Heart left ventricle (tissue), 16 donors: ENCODE data around the gene RITA1. TPM values are rescaled to one million over a fixed set of nuclear protein-coding genes. Genes with fewer than 3 reads are reported as not detected.

Source experiments
- ATAC-seq, 4 donors: fragments of 200-7000 bp; cut with Tn5 transposase; one replicate each; pipeline ENCODE4 v1.9.1; 2020 to 2022; ENCODE audit warnings: moderate library complexity in 4 of 4, mild to moderate bottlenecking in 3 of 4, moderate number of reproducible peaks in 1 of 4
- DNase-seq, 5 donors: peaks; one replicate each; pipeline ENCODE4 v3.0.0-alpha.2; 2020
- H3K27ac ChIP-seq, 12 donors: fragments of 200-600 bp; sonication (generic) in 4 of 12; one replicate each; pipeline versions ENCODE4 v1.5.0 to v1.8.0; 2016 to 2022; ENCODE audit warnings: mild to moderate bottlenecking in 2 of 12
- H3K27me3 ChIP-seq, 9 donors: fragments of 200-600 bp; sonication (generic) in 2 of 9; one replicate each; pipeline versions ENCODE4 v1.5.1 to v1.8.0; 2016 to 2022; ENCODE audit warnings: mild to moderate bottlenecking in 3 of 9
- H3K36me3 ChIP-seq, 9 donors: fragments of 200-600 bp; sonication (generic) in 2 of 9; one replicate each; pipeline versions ENCODE4 v1.5.0 to v1.8.0; 2018 to 2022; ENCODE audit warnings: mild to moderate bottlenecking in 2 of 9
- H3K4me1 ChIP-seq, 12 donors: fragments of 200-600 bp; sonication (generic) in 4 of 12; one replicate each; pipeline versions ENCODE4 v1.5.0 to v1.8.0; 2016 to 2022; ENCODE audit warnings: mild to moderate bottlenecking in 3 of 12
- H3K4me3 ChIP-seq, 12 donors: fragments of 200-600 bp; sonication (generic) in 4 of 12; one replicate each; pipeline versions ENCODE4 v1.5.0 to v1.8.0; 2017 to 2022; ENCODE audit warnings: mild to moderate bottlenecking in 9 of 12, moderate library complexity in 4 of 12
- H3K9me3 ChIP-seq, 12 donors: fragments of 200-600 bp; sonication (generic) in 4 of 12; one replicate each; pipeline versions ENCODE4 v1.5.0 to v1.8.0; 2016 to 2022; ENCODE audit warnings: mild to moderate bottlenecking in 1 of 12
- POLR2A ChIP-seq, 2 donors: fragments of 450-650 bp; IDR thresholded peaks; one replicate each; pipeline ENCODE4 v1.6.1; 2017; ENCODE audit warnings: antibody characterized with exemption in 2 of 2, mild to moderate bottlenecking in 2 of 2, moderate library complexity in 2 of 2
- WGBS, 4 donors: extraction: QIAGEN DNeasy Blood & Tissue Kit in 2 of 4; methylation state at CpG; one replicate each; pipeline versions ENCODE4 v1.1.5 to v1.1.7; 2013 to 2018; 5-methylcytosine and 5-hydroxymethylcytosine counted together
- intact Hi-C, 10 donors: fragments of 100-400 bp; cut with DNase I; formaldehyde crosslinking; loops; one replicate each; pipeline versions ENCODE4 v1.11.1 to v1.14.2; 2022
- polyA plus RNA-seq, 2 donors: library from polyadenylated mRNA; stranded (reverse); fragments of 200-250 nt; gene quantifications; one replicate each; pipeline ENCODE4 v1.2.3, GENCODE V29; 2013
- total RNA-seq, 9 donors: library from RNA; depleted of rRNA in 2 of 9; stranded (reverse); fragments of >200 nt in 2 of 9; fragmentation: NEBNext Ultra II Directional in 3 of 9; extraction: Animal tissue kit (Norgen Biotek cat#: 25700) in 3 of 9; gene quantifications; one replicate each; pipeline versions ENCODE4 v1.1.0 to v1.2.4, GENCODE V29; 2016 to 2023
- TF ChIP-seq, protein P1 (sequence below), 12 donors: fragments of 200-600 bp; sonication (generic) in 4 of 12; IDR thresholded peaks; one replicate each; pipeline versions ENCODE4 v1.5.0 to v1.8.0; 2018 to 2022; ENCODE audit warnings: antibody characterized with exemption in 12 of 12, mild to moderate bottlenecking in 5 of 12
- donor health status: ischemic (EF 13 %, LVEDD 7.1; RV severe dilation, severe dysfunction).
- donor health status: healthy with polysubstance abuse.
- donor health status: DM: no; HTN: yes; CAD: no.
- donor health status: DM: no; HTN: no; CAD: no.
- donor health status: ischemic (EF 25% LVEDD 6.9; RV normal size, moderate dysfunction).
- donor health status: ischemic (EF 25% LVEDD 5.7; RV mildly dilated, moderate dysfunction).
- donor health status: healthy.
- donor health status: DM: yes; HTN: yes; CAD: no.
- donor health status: ischemic (EF 35%, LVEDD 5.7; RV mildly dilated, moderate dysfunction).
- donor health status: nonischemic (EF 11% LVEDD 7.7; RV severe dilation, severe dysfunction).
- donor health status: DM: yes; HTN: yes; CAD: no.
- donor health status: PGD.
- donor health status: ischemic (EF 29% LVEDD 5.4; RV normal size, mild dysfunction).
- donor health status: nonischemic (EF 23%, LVEDD 6.1; RV moderate dilation, normal function).

RITA1 gene
- total and polyA plus RNA-seq, 11 donors: 10.4 to 30.7 (median 14.7) TPM

DNA sequence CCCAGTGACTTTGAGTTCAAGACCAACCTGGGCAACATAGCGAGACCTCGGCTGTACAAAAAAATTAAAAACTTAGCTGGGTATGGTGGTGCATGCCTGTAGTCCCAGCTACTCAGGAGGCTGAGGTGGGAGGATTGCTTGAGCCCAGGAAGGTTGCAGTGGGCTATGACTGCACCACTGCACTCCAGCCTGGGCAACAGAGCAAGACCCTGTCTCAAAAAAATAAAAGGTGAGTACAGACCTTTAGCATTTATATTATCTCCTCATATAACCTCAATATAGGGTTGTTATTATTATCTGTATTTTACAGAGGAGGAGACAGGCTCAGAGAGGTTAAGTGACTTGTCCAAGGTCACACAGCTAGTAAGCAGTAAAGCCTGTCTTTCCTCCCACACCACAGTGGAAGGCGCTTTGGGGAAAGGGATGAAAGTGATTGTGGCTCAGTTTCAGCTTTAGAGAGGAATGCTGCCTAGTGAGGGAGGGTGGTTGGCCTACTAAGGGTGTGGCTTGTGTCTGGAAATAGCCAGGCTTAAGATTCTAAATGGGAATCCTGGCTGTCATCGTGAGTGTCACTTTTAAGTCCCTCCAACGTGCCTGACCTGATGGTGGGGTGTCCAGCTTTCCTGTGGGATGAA is 43.0 kb downstream of the RITA1 start:
- no peak for TF ChIP-seq POLR2A (IDR thresholded peaks at IDR 0.05)
- TF ChIP-seq, protein P1, sequence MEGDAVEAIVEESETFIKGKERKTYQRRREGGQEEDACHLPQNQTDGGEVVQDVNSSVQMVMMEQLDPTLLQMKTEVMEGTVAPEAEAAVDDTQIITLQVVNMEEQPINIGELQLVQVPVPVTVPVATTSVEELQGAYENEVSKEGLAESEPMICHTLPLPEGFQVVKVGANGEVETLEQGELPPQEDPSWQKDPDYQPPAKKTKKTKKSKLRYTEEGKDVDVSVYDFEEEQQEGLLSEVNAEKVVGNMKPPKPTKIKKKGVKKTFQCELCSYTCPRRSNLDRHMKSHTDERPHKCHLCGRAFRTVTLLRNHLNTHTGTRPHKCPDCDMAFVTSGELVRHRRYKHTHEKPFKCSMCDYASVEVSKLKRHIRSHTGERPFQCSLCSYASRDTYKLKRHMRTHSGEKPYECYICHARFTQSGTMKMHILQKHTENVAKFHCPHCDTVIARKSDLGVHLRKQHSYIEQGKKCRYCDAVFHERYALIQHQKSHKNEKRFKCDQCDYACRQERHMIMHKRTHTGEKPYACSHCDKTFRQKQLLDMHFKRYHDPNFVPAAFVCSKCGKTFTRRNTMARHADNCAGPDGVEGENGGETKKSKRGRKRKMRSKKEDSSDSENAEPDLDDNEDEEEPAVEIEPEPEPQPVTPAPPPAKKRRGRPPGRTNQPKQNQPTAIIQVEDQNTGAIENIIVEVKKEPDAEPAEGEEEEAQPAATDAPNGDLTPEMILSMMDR (IDR thresholded peaks at IDR 0.05): no peak
- WGBS, 4 donors: 45 to 64% (median 63%) methylated on average over 5 of the region's 5 CpGs
- Histone ChIP-seq H3K27ac (peak overlapping the region; percentile 19 to 94 (median 88)), H3K4me1 (peaks cover 5 to 94% (median 86%) of the 10 kb centered on the region in 12 donors), H3K4me3 (no peak overlapping the region), H3K36me3 (peaks cover 0 to 74% (median 64%) of the 10 kb centered on the region in 9 donors), H3K9me3 (no peaks in the 10 kb centered on the region), H3K27me3 (no peaks in the 10 kb centered on the region)
- intact Hi-C loops: loop anchor here in 4 of 10 donors (5.0 to 10.0 kb wide), 3 partner anchors 34 to 69 kb away; no protein-coding TSS in a partner anchor
- DNase-seq (peak in 1 of 5 donors; percentile 55), ATAC-seq (peak in 3 of 4 donors; percentile 8 to 36 (median 26))

DNA sequence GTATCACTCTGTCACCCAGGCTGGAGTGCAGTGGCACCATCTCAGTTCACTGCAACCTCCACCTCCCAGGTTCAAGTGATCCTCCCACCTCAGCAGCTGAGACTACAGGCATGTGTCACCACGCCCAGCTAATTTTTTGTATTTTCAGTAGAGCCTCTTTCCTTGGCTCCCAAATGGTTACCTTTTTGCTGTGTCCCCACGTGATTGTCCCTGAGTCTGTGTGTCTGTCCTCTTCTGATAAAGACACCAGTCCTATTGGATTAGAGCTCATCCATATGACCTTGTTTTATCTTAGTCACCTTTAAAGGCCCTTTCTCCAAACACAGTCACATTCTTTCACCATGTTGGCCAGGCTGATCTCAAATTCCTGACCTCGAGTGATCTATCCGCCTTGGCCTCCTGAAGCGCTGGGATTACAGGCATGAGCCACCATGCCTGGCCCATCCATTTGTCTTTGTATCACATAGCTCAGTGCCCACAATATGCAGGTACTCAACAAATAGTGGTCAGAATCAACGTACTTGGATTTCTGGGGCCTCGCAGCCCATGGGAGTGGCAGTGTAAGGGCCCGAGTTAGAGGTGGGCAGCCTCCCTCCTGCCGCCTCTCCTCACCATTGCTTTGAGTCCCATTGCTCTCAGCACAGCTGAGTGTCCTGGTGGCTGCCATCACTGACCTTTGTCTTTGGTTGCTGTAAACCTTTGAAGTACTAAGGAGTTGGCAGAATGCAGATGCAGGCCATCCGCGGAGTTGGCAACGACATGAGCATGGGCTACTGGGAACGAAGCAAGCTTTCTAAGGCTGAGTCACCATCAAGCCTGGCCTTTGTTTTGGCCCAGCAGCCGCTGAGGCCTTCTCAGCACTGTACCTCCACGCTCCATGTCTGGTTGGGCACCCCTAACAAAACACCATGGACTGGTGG is 45.1 kb downstream of the RITA1 start:
- TF ChIP-seq, protein P1 (IDR thresholded peaks at IDR 0.05): no peak
- no peak for TF ChIP-seq POLR2A (IDR thresholded peaks at IDR 0.05)
- Histone ChIP-seq H3K36me3 (peaks cover 0 to 91% (median 81%) of the 10 kb centered on the region in 9 donors), H3K4me3 (no peak overlapping the region), H3K27ac (peak overlapping the region; percentile 60 to 94 (median 88)), H3K9me3 (no peaks in the 10 kb centered on the region), H3K27me3 (no peaks in the 10 kb centered on the region), H3K4me1 (peaks cover 2 to 98% (median 87%) of the 10 kb centered on the region in 12 donors)
- WGBS, 4 donors: 67 to 91% (median 72%) methylated on average over 10 to 15 of the region's 15 CpGs
- intact Hi-C loops: loop anchor here in 1 of 10 donors (5.0 kb wide), 1 partner anchor 67 kb away; no protein-coding TSS in a partner anchor
- peak in 2 of 5 donors; percentile 61 to 82 for DNase-seq
- ATAC-seq: peak; percentile 30 to 57 (median 36)

DNA sequence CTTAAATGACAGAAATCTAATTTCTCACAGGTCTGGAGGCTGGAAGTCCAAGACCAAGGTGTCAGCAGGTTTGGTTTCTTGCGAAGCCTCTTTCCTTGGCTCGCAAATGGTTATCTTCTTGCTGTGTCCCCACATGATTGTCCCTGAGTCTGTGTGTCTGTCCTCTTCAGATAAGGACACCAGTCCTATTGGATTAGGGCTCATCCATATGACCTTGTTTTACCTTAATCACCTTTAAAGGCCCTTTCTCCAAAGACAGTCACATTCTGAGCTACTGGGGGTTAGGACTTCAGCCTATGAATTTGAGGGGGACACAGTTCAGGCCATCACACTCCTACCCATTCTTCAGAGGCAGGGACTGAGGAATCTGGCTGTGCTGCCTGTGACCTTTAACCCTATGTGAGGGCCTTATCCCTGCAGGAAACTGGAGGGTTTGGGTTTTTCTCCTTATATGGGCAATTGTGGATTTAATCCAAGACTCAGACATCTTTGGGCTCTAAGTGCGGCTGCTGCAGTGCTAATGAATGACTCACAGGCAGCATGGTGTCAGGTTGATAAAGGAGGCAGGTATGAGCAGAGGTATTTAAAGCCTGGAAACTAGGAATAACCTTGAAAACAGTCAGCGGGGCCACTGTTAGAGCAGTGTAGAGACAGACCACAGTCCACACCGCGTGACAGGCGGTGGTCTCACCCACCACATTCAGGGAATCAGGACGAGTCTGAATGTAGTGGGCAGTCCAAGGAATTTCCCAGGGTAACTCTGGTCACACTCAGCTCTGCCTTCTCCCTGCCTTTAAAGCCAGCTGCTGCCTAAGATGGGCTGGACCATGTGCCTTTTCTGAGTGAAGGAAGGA is 45.9 kb downstream of the RITA1 start:
- Histone ChIP-seq H3K4me3 (no peak overlapping the region), H3K27ac (peak overlapping the region; percentile 60 to 94 (median 88)), H3K9me3 (no peaks in the 10 kb centered on the region), H3K4me1 (peaks cover 4 to 99% (median 90%) of the 10 kb centered on the region in 12 donors), H3K27me3 (no peaks in the 10 kb centered on the region), H3K36me3 (peaks cover 0 to 94% (median 81%) of the 10 kb centered on the region in 9 donors)
- TF ChIP-seq, protein P1 (IDR thresholded peaks at IDR 0.05): no peak
- no peak for TF ChIP-seq POLR2A (IDR thresholded peaks at IDR 0.05)
- WGBS, 4 donors: 77 to 79% (median 77%) methylated on average over 8 of the region's 8 CpGs
- DNase-seq (no peak), ATAC-seq (no peak)
- intact Hi-C loops: loop anchor here in 1 of 10 donors (5.0 kb wide), 1 partner anchor 66 kb away; no protein-coding TSS in a partner anchor
